GM19397 (cell line): Measurements from ENCODE around the gene MRPS2.
"Not testable (repeated sequence)": the region's sequence is repeated elsewhere in the genome, so short reads cannot be mapped to it uniquely, and the experiment has no call there.

Source experiments
- ATAC-seq: cut with Tn5 transposase; IDR thresholded peaks from one replicate; pipeline ENCODE4 v1.9.1; 2021; ENCODE audit warnings: mild to moderate bottlenecking, moderate library complexity; ENCODE audit not compliant: unreplicated experiment

The MRPS2 gene

DNA sequence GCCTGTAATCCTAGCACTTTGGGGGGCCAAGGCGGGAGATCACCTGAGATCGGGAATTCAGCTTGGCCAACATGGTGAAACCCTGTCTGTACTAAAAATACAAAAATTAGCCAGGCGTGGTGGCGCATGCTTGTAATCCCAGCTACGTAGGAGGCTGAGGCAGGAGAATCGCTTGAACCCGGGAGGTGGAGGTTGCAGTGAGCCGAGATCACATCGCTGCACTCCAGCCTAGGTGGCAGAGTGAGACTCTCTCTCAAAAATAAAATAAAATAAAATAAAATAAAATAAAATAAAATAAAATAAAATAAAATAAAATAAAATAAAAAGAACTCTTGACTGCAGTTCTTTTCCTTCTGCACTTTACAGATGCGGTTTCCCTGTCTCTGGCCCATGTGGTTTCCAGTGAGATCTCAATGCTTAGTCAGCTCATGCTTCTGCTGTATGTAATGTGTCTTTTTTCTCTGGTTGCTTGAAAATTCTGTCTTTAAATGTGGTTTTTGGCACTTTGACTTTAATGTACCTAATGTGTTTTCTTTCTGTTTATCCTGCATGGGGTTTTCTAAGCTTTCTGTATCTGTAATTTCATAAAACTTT lies 28.5 kb downstream of the MRPS2 start:
- not testable (repeated sequence) for ATAC-seq

GRCh38 chr9:135530146-135530545 lies 29.7 kb downstream of the MRPS2 start:
- ATAC-seq, result no peak

DNA sequence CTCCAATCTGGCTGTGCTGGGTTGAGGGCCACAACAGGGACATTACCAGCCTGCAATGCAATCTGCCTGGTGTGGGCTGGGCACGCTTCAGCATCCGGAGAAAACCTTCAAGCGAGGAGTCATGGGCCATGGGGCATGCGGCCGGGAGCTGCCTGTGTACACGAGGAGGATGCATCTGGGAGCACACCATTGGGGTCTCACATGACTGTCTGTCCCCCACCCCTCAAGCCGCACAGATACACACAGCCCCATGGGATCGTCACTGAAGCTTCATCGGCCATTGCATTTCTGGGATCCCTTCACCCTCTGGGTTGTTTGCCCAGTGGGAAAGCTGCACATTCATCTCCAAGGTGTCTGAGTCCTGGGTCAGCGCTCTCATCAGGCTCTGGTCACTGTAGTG lies 30.6 kb downstream of the MRPS2 start:
- ATAC-seq, result no peak

GRCh38 chr9:135533113-135533512 lies 32.6 kb downstream of the MRPS2 start:
- ATAC-seq, result no peak

DNA sequence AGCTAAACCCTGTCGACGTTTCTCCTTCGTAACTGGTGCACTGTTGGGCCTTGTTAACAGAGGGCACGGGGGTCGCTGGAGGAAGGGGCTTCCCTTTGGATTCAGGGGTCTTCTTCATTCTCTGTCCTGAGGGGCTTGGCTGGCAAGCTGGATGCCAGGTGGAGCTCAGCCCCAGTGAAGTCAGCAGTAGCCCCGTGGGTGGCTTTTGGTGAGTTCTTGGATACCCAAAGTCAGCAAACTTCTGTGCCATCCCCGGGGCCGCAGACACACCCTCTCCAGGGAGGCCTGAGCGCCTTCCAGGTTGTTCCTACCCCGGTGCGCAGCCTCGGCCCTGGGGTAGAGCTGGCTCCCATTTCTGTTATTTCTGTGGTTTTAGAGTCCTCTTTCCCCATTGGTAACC lies 33.2 kb downstream of the MRPS2 start:
- ATAC-seq, result no peak

DNA sequence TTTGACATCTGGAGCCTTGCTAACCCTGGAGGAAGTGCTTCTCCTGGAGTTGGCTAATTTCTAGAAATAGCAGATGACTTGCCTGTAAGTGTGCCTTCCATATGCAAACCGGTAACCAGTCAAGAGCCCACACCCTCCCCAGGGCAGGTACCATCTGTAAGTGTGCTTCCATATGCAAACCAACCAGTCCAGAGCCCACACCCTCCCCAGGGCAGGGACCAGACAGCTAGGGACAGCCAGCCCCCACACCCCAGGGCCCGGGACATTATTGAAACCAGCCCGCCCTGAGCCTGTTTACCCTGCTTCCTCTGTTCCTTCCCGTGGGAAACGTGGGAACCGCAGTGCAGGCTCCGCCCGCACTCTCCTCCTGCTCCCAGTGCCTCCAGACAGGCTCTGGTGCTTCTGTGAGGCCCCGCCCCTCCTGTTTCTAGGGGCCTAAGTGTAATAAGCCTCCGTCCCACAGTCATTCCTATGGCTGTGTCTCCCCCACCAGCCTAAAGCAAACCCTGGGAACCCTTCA lies 33.8 kb downstream of the MRPS2 start:
- ATAC-seq, result not testable (repeated sequence)

DNA sequence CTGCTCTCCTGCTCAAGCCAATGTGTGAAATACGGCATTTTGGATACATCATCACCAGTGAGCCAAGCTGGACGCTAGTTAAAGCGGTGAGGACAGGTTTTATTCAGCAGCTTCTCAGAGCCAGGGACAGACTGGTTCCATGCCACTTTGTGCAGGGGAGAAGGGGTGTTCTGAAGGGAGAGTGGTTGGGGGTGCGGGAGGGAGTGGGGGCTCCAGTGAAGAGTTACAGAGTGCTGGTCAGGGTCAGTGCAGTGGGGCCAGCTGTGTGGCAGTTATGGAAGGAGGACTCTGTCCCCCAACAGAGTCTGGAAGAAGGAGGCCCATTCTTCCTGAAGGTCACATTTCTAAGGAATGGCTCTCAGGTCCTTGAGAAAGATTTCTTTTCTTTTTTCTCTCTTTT lies 34.3 kb downstream of the MRPS2 start:
- ATAC-seq, result not testable (repeated sequence)

GRCh38 chr9:135535631-135536030 lies 35.1 kb downstream of the MRPS2 start:
- not testable (repeated sequence) for ATAC-seq

DNA sequence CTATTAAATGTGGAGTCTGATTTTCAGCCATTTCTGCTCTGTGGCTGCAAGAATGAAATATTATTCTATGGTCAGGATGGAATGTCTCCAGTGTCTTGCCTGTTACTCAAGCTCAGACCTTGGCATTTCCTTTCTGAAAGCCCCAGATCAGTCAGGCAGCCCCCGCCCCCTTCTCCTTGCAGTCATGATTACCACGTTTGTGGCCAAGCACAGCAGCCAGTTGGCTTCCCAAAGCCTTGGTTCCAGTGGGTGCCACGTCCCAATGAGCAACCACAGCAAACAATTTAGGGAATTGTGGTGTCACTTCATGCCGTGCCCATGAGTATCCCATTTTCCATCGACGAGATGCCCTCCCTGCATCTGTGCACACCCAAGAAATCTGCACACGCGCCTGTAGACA lies 35.7 kb downstream of the MRPS2 start:
- ATAC-seq, result no peak

DNA sequence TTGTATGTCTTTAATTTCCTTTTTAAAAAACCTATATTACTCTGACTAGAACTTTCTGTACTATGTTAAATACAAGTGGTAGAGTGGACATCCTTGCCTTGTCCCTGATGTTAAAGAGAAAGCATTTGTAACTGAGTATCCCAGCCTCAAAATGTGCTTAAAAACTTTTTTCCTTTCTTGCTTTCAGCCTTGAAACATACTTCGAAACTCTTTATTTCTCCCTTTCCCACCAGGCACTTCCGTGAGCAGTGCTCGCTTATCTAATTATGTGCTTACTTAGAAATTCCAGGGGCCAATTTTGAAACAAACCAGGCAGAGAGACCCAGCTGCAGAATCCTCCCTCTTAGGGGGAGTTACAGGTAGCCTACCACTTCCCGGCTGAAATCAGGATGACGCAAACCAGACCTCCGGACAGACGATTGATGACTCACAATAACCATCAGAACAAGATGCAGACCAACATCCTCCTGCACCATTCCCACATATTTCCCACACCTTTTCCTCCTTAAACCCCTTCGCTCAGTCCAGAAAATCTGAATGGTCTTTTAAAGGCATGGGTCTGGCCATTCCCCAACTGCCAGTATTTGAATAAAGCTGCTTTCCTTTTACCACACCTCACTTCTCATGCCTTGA lies 42.9 kb downstream of the MRPS2 start:
- ATAC-seq, result not testable (repeated sequence)

GRCh38 chr9:135544981-135545635 lies 44.6 kb downstream of the MRPS2 start:
- ATAC-seq, result no peak

- ATAC-seq, result not testable (repeated sequence)
Observed at GRCh38 chr9:135545646-135546176, 45.2 kb downstream of the MRPS2 start, which contains the start of gene OBP2A. OBP2A (plus strand) TSS chr9:135546126; CDS start chr9:135546181, 55 bp downstream.

DNA sequence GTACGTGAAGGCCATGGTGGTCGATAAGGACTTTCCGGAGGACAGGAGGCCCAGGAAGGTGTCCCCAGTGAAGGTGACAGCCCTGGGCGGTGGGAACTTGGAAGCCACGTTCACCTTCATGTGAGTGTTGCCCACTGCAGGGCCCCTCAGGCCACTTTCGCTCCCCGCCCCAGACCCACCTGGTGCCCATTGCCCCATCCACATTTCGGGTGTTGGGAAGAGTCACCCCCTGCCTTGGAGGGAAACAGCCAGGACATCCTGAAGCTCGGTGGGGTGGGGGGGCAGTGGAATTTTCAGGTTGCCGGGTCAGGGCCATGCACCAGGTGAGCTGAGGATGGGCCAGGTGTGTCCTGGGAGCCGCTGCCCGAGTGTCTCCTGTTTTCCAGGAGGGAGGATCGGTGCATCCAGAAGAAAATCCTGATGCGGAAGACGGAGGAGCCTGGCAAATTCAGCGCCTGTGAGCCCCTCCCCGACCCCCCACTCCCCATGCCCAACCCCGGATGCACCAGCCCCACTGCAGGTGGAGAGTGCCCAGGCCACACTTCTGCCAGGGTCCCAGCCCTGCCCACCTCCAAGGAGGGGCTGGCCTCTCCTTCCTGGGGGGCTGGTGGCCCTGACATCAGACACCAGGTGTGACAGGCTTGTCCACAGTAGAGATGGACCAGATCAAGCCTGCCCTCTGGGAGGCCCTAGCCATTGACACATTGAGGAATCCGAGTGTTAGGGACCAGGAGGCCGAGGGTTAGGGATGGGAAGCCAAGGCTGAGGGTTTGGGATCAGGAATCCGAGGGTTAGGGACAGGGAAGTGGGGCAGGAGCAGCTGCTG lies 46.5 kb downstream of the MRPS2 start:
- ATAC-seq, result not testable (repeated sequence)

- ATAC-seq, result no peak
Observed at GRCh38 chr9:135547756-135548736, 47.6 kb downstream of the MRPS2 start.

- not testable (repeated sequence) for ATAC-seq
Observed at GRCh38 chr9:135549478-135550343, 49.2 kb downstream of the MRPS2 start.

- no peak for ATAC-seq
Observed at GRCh38 chr9:135550344-135550918, 49.9 kb downstream of the MRPS2 start.

GRCh38 chr9:135551031-135551430 lies 50.5 kb downstream of the MRPS2 start:
- ATAC-seq, result no peak

- ATAC-seq, result no peak
Observed at GRCh38 chr9:135551456-135551855, 51.0 kb downstream of the MRPS2 start.
